Measurements from ENCODE around the gene UBASH3B. TPM values are rescaled to one million over a fixed set of nuclear protein-coding genes. Genes with fewer than 3 reads are reported as not detected.

UBASH3B gene
- total RNA-seq, 2 experiments from 2014 or later = 67.3 to 108 TPM

DNA sequence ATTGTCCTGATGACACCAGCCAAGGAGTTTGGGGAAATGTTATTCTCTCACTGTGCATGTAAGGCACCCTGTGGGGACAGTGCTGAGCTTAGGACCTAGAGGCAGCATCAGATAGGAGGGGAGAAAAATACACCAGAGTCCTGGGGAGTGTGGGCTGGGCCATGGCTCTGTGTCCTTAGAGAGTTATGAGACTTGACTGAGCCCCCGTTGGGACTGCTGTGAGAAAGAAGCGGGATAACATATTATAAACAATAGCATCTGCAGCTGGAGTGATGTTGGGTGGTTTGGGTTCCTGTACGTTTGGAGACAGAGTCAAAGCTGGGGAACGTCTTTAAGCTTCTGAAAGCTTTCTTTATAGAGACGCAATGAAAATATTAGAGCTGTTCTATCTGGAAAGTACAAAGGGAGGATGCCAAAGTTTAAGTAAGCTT is 91.8 kb downstream of the UBASH3B start:
- Mint-ChIP-seq H3K36me3 (peaks cover 16% of the 10 kb centered on the region), H3K4me1 (peaks cover 5% of the 10 kb centered on the region), H3K4me3 (no peak overlapping the region), H3K27ac (no peak overlapping the region), H3K27me3 (no peaks in the 10 kb centered on the region), H3K9me3 (ENCODE audit: low read depth) (no peaks in the 10 kb centered on the region)
- CTCF ChIA-PET = interaction anchor here (0.7 to 16.6 kb wide), 14 partner anchors 9 to 119 kb away, joined by 3 to 288 read pairs (median 6); partner anchors contain the start of gene UBASH3B
- ATAC-seq (no peak), DNase-seq (no peak)

DNA sequence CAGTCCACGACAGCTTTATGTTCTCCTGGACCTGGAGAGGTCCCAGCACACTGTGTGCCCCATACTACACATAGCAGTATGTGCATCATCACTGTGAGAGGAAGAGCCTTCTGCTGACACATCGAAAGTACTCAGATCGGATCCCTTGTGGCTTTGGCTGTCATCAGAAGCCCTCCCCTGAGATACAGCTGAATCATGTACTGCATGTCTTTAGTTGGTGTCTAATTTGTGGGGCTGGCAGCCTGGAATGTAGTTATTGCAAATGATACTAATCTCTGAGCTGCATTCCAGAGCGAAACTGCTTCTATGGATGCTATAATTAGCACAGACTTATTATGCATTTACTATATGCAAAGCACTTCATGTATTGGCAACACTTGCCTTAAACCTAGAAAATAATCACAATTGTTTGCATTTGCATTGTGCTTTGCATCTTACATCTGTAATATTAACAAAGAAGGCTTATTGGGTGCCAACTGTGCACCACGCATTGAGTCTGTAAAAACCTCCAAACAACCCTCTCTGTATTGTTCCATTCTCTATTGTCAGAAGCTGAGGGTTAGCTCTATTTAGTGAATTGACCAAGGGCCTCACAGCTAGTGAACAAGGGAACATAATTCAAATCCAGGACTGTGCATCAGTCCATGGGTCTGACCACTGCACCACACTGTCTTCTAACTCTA is 93.6 kb downstream of the UBASH3B start:
- Mint-ChIP-seq H3K4me3 (no peak overlapping the region), H3K4me1 (peaks cover 17% of the 10 kb centered on the region), H3K27me3 (no peaks in the 10 kb centered on the region), H3K9me3 (ENCODE audit: low read depth) (no peaks in the 10 kb centered on the region), H3K27ac (no peak overlapping the region), H3K36me3 (peaks cover 21% of the 10 kb centered on the region)
- peak; percentile 90 for DNase-seq
- CTCF ChIA-PET = interaction anchor here (0.7 to 16.6 kb wide), 9 partner anchors 10 to 120 kb away, joined by 3 to 288 read pairs (median 4); partner anchors contain the start of gene UBASH3B
- ATAC-seq = peak; percentile 86

DNA sequence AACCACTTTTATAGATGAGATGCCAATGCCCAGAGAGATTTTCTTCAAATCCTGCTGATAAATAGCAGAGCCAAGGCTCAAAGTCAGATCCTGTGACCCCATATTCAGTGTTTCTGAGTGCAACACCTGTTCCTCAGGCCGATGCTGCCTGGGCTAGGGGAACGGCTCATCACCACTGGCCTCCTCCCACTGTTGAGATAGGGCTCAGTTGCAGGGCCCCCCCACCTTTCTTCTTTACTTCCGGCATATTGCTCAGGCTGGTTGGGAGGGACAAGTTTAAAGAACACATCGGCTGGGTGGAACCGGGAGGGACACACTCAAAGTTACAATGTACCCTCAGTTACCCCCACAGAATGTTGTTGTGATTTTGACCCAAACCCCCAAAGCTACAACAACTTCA is 94.5 kb downstream of the UBASH3B start:
- CTCF ChIA-PET = interaction anchor here (0.9 to 16.6 kb wide), 3 partner anchors 9 to 92 kb away, joined by 3 to 288 read pairs (median 3); partner anchors contain the start of gene UBASH3B
- DNase-seq = no peak
- Mint-ChIP-seq H3K4me1 (peaks cover 26% of the 10 kb centered on the region), H3K9me3 (ENCODE audit: low read depth) (no peaks in the 10 kb centered on the region), H3K27me3 (no peaks in the 10 kb centered on the region), H3K4me3 (no peak overlapping the region), H3K36me3 (peaks cover 21% of the 10 kb centered on the region), H3K27ac (peak overlapping the region; percentile 72)
- ATAC-seq = no peak

DNA sequence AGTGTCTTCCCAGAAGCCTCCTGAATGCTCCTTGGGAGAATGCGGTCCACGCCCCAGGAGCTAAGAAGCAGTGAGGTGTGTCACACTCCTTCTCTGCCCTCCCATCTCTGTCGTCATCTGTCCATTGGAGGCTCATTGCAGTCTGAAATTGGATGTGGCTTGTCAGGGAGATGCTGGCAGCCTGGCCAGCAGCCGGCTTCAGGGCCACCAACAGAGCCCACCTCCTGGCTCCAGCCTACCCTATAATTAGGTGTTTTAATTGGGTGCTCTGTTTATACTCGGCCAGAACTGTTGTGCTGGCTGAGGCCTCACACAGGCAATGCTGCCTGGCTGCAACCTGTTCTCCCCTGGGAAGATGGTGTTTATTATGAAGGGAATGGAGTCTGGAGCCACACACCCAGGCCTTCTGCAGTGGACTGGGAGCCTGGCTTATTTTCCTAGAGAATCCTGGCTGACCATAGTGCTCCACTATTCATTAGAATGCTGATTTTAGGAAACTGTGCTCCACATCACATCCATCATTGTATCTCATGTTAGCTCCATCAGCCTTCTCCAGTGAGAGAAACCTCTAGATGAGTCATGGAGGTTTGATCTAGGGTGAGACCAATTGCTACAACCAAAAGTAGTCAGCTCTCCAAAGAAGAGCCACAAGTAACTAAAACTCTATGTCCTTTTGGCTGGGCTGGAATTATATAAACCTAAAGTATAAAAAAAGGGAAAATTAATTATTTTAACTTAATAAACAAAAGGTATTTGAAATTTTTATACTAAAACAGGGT is 96.0 kb downstream of the UBASH3B start:
- H3K4me3 Mint-ChIP-seq = no peak overlapping the region
- ATAC-seq = peak; percentile 42
- no peak for DNase-seq
- no peaks in the 10 kb centered on the region for H3K27me3 Mint-ChIP-seq
- H3K27ac Mint-ChIP-seq = peak overlapping the region; percentile 79
- peaks cover 40% of the 10 kb centered on the region for H3K4me1 Mint-ChIP-seq
- peaks cover 16% of the 10 kb centered on the region for H3K36me3 Mint-ChIP-seq
- CTCF ChIA-PET = interaction anchor here (0.7 to 16.6 kb wide), 12 partner anchors 10 to 124 kb away, joined by 3 to 288 read pairs (median 6); partner anchors contain the start of gene UBASH3B
- H3K9me3 Mint-ChIP-seq (ENCODE audit: low read depth) = no peaks in the 10 kb centered on the region

DNA sequence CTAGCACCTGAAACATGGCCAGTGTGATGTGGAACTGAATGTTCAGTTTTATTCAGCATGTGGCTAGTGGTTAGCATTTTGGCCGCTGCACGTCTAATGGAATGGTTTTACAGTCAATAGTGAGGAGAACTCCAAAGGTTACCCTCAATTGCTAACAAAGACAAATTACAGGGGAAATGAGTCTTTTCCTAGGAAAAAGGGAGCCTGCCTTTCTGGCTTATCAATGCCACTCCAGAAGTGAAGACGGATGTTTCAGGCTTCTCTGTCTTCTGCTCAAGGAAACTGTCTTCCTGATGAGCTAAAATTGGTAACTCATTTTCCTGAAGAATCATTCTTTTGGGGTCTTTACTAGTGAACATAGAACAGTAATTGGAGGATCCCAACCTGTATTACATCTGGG is 98.5 kb downstream of the UBASH3B start:
- H3K36me3 Mint-ChIP-seq = peaks cover 11% of the 10 kb centered on the region
- ATAC-seq = no peak
- no peaks in the 10 kb centered on the region for H3K9me3 Mint-ChIP-seq (ENCODE audit: low read depth)
- peaks cover 60% of the 10 kb centered on the region for H3K4me1 Mint-ChIP-seq
- no peaks in the 10 kb centered on the region for H3K27me3 Mint-ChIP-seq
- no peak for DNase-seq
- peak overlapping the region; percentile 74 for H3K27ac Mint-ChIP-seq
- H3K4me3 Mint-ChIP-seq = no peak overlapping the region
- CTCF ChIA-PET = interaction anchor here (1.0 to 16.6 kb wide), 28 partner anchors 9 to 174 kb away, joined by 3 to 288 read pairs (median 18); partner anchors contain the start of gene UBASH3B

DNA sequence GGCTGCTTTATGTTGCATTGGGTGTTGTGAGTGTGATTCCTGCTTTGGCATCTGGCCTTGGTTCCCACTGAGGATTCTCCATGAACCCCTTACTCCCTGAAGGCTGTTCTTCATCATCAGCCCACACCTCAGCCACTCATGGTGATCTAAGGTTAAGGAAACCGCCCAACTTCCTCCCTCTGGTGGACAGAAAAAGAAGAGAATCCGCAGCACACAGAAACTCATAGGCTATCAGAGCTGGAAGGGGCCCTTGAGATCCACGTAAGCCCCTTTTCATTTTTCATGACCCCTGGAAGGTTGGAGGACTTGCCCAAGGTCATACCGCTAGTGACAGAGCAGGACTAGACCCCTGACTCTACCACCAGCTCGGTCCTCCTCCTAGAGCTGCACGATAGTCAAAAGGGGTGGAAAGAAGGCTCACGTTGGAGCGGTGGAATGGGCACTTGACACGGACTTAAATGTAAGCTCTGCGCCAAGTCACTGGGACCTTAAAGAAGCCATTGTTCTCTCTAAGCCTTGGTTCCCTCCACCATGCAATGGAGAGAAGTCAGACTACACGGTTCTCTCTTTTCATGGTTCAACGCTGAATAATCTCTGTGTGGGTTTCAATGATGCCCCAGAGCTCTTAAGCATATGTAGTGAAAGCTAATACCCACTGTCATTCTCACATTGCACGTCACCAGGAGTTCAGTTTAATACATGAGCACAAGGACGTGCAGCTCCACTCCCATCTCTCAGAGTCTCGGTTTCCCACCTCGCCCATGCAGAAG is 99.2 kb downstream of the UBASH3B start:
- H3K27me3 Mint-ChIP-seq = no peaks in the 10 kb centered on the region
- CTCF ChIA-PET = interaction anchor here (0.9 to 16.6 kb wide), 35 partner anchors 10 to 266 kb away, joined by 3 to 288 read pairs (median 9); partner anchors contain the start of gene UBASH3B
- ATAC-seq (peak; percentile 49), DNase-seq (peak; percentile 69)
- H3K4me3 Mint-ChIP-seq = no peak overlapping the region
- H3K36me3 Mint-ChIP-seq = peaks cover 11% of the 10 kb centered on the region
- peak overlapping the region; percentile 74 for H3K27ac Mint-ChIP-seq
- no peaks in the 10 kb centered on the region for H3K9me3 Mint-ChIP-seq (ENCODE audit: low read depth)
- H3K4me1 Mint-ChIP-seq = peaks cover 64% of the 10 kb centered on the region

DNA sequence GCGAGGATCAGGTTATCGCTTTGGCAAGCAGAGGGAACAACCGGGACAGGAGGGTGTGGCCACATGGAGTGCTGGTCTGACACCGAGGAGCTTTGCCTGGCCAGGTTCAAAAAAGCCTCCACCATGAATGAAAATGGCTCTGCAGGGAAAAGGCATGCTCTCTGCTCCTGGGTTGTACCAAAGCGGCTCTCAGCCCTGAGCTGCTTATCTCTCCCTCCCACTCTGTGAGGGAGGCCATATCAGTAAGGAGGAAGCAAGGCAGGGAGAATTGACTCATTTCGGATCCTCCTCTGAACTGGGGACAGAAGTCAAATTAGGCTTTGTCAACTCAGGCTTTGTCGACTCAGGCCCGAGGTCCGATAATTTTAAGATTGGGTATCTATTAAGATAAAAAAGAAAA is 99.9 kb downstream of the UBASH3B start:
- DNase-seq (no peak), ATAC-seq (no peak)
- Mint-ChIP-seq H3K27me3 (no peaks in the 10 kb centered on the region), H3K27ac (peak overlapping the region; percentile 27), H3K4me3 (no peak overlapping the region), H3K9me3 (ENCODE audit: low read depth) (no peaks in the 10 kb centered on the region), H3K4me1 (peaks cover 64% of the 10 kb centered on the region), H3K36me3 (peaks cover 11% of the 10 kb centered on the region)
- CTCF ChIA-PET = interaction anchor here (0.7 to 16.6 kb wide), 39 partner anchors 10 to 265 kb away, joined by 3 to 288 read pairs (median 9); partner anchors contain the start of gene UBASH3B

DNA sequence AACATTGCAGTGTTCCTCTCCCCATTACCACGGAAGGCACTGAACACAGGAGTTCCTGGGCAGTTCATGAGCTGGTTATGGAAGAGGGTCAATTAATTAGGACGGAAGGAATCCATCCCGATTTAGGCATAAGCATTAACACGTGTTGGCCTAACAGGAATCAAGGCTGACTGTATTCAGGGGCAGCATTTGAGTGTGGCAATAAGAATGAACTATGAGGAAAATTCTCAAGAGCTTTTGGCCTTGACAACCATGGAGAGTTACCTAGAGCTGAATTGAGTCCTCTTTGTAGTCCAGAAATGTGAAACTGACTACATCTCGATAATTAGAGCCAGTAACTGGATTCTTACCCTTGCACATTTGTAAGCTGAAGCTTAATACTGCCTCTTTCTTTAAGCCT is 100.4 kb downstream of the UBASH3B start:
- no peak overlapping the region for H3K4me3 Mint-ChIP-seq
- peak overlapping the region; percentile 87 for H3K27ac Mint-ChIP-seq

DNA sequence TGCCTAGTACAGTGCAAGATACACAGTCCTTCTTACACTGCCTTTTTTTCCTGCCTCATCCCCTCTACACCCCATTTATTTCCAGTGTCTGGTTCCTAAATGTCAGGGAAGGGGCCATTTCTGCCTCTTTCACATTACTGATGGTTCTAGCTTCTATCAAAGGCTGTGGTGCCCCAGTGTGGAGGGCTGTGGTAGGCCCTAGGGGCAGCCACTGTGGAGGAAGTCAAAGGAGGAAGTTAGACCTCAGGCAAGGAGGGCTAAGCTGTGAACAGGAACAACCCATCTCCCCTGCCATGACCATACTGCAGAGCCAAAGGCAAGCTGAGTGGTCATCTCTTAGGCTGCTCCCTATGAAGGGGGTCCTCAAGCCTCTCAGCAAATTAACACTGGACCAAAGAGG is 100.9 kb downstream of the UBASH3B start:
- peak; percentile 94 for ATAC-seq
- H3K4me1 Mint-ChIP-seq = peaks cover 64% of the 10 kb centered on the region
- CTCF ChIA-PET = interaction anchor here (0.6 to 16.6 kb wide), 40 partner anchors 9 to 302 kb away, joined by 3 to 288 read pairs (median 7); partner anchors contain the start of genes CRTAM and UBASH3B

More for the DNA sequence above, 100.4 kb downstream of the UBASH3B start:
- CTCF ChIA-PET = interaction anchor here (0.7 to 16.6 kb wide), 41 partner anchors 10 to 265 kb away, joined by 3 to 288 read pairs (median 7); partner anchors contain the start of genes CRTAM and UBASH3B
- DNase-seq (no peak), ATAC-seq (peak; percentile 1)
- Mint-ChIP-seq H3K9me3 (ENCODE audit: low read depth) (no peaks in the 10 kb centered on the region), H3K36me3 (peaks cover 8% of the 10 kb centered on the region), H3K27me3 (no peaks in the 10 kb centered on the region), H3K4me1 (peaks cover 64% of the 10 kb centered on the region)

DNA sequence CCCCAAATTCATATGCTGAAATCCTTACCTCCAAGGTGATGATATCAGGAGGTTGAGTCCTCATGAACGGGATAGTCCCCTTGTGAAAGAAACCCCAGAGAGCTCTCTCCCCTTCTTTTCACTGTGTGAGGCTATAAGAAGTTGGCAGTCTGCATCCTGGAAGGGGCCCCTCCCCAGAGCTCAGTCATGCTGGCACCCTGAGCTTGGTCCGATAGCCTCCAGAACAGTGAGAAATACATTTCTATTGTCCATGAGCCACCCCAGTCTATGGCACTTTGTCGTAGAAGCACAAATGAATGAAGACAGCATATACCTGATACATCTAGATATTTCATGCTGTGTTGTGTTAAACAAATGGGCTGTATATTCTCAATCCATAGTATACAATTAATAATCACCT is 101.7 kb downstream of the UBASH3B start:
- CTCF ChIA-PET = interaction anchor here (0.8 to 16.6 kb wide), 16 partner anchors 12 to 301 kb away, joined by 3 to 288 read pairs (median 52); partner anchors contain the start of gene UBASH3B
- ATAC-seq (no peak), DNase-seq (no peak)
- peaks cover 61% of the 10 kb centered on the region for H3K4me1 Mint-ChIP-seq
- no peak overlapping the region for H3K4me3 Mint-ChIP-seq
- no peaks in the 10 kb centered on the region for H3K27me3 Mint-ChIP-seq
- peaks cover 5% of the 10 kb centered on the region for H3K36me3 Mint-ChIP-seq
- H3K9me3 Mint-ChIP-seq (ENCODE audit: low read depth) = no peaks in the 10 kb centered on the region
- H3K27ac Mint-ChIP-seq = no peak overlapping the region

More for the DNA sequence above, 100.9 kb downstream of the UBASH3B start:
- H3K4me3 Mint-ChIP-seq = no peak overlapping the region
- no peaks in the 10 kb centered on the region for H3K9me3 Mint-ChIP-seq (ENCODE audit: low read depth)
- H3K36me3 Mint-ChIP-seq = peaks cover 8% of the 10 kb centered on the region
- peak overlapping the region; percentile 87 for H3K27ac Mint-ChIP-seq
- DNase-seq = peak; percentile 91
- H3K27me3 Mint-ChIP-seq = no peaks in the 10 kb centered on the region

DNA sequence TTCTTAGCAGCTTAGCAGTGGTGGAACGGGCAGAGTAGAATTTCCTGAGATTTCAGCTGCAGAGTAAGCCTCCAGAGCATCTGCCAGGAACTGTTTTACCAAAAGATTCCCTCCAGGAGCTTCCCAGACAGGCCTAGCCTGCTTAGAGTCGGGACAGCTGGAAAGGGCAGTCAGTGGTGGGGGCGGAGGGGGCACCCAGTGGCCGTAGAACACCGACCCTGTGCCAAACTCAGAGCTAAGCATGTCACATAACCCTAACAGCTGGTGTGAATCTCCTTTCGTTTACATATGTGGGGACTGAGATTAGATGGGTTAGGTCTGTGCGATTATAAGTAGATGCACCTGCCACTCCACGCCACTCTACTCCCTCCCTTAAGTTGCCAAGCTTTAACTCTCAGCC is 102.8 kb downstream of the UBASH3B start:
- Mint-ChIP-seq H3K27me3 (no peaks in the 10 kb centered on the region), H3K4me3 (no peak overlapping the region), H3K4me1 (peaks cover 53% of the 10 kb centered on the region), H3K9me3 (ENCODE audit: low read depth) (no peaks in the 10 kb centered on the region), H3K27ac (no peak overlapping the region), H3K36me3 (peaks cover 3% of the 10 kb centered on the region)
- DNase-seq (no peak), ATAC-seq (no peak)
- CTCF ChIA-PET = interaction anchor here (0.6 to 16.6 kb wide), 14 partner anchors 9 to 262 kb away, joined by 3 to 288 read pairs (median 6); partner anchors contain the start of gene UBASH3B

DNA sequence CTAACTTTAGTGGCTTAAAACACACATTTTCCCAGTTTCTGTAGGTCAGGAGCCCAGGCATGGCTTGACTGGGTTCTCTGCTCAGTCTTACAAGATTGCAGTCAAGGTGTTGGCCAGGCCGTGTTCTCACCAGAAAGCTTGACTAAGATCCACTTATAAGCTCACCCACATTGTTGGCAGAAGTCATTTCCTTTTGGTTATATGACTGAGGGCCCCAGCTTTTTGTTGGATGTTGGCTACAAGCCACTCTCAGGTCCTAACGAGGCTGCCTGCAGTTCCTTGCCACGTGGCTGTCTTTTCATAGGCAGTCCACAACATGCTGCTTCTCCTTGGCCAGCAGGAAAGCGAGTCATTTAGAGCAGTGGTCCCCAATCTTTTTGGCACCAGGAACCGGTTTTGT is 103.5 kb downstream of the UBASH3B start:
- CTCF ChIA-PET = interaction anchor here (0.6 to 16.6 kb wide), 14 partner anchors 10 to 262 kb away, joined by 3 to 288 read pairs (median 4); partner anchors contain the start of gene UBASH3B
- Mint-ChIP-seq H3K4me1 (peaks cover 55% of the 10 kb centered on the region), H3K36me3 (no peaks in the 10 kb centered on the region), H3K27me3 (no peaks in the 10 kb centered on the region), H3K4me3 (no peak overlapping the region), H3K27ac (no peak overlapping the region), H3K9me3 (ENCODE audit: low read depth) (no peaks in the 10 kb centered on the region)
- ATAC-seq (no peak), DNase-seq (no peak)

Data from activated CD8-positive, alpha-beta memory T cell treated with anti-CD3 and anti-CD28 coated beads, Interleukin-2, amount 10 ng/mL, durations not matched to agents 7 days and 5 days (primary cell).